ENCODE measurements around the gene MAD1L1.

The MAD1L1 gene

DNA sequence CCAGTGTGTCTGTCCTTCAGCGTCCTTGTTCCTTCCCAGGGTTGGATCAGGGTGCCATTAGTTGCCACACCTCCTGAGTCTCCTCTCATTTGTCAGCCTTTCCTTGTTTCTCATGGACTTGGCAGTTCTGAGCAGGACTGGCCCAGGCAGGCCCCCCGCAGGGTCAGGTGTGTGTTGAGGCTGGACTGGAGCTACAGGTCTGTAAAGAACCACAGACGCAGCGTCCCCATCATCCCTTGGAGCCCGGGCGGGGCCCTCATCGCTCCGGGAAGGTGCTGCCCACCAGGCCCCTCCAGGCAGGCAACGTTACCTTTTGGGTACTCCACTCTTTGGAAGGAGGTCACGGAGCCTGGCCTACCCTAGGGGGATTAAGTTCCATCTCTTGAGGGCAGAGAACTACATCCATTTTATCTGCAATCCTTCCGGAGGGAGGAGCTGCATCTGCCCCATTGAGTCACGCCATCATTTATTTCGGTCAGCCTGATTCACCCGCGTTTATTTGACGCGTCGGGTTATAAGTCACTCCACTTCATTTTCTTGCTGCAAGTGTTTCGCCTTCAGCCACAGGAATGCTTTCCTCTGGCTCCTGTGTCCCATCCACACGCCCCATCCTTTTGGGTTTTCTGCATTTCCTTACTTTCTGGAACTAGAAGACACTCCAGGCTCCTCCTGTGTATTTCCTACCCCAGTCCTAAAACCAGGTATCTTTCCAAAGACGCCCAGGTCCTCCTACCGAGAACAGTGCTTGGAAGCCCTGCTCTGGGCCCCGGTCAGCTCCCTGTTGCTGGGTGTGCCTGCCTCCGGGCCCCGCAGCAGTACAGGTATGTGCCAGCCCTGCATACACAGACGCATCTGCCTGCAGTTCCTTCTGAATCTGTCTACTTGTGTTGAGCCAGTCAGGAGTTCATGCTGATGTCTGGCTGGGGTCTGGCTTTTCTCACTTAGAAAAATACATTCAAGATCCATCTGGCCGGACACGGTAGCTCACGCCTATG, 141.9 kb downstream of the MAD1L1 start:
- no peak overlapping the region for H3K9ac ChIP-seq (ENCODE audit: low read depth in 1 of 2, low read length in 2 of 2)

DNA sequence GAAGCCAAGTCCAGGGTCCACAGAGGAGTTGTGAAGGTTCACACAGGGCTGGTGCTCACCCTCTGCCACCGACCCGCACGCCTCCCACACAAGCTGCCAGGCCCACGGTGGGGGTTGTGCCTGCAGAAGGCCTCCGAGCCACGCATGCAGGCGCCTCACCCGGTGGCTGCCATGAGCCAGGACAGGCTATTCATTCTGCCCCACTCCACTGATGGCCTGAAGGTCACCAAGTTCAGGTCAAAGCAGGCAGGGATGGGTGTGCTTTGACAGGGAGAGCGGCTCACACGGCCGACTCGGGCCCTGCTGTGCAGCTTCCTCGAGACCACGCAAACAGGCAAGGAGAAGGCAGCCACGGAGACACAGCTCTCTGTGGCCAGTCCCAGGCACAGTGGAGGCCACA, 143.9 kb downstream of the MAD1L1 start:
- H3K9me3 ChIP-seq (ENCODE audit: control insufficient read depth in 2 of 2, low read length in 2 of 2), result no peaks in the 10 kb centered on the region
- H3K4me1 ChIP-seq (ENCODE audit: control insufficient read depth in 2 of 2, insufficient read depth in 2 of 2, low read length in 2 of 2), result no peaks in the 10 kb centered on the region
- H3K36me3 ChIP-seq (ENCODE audit: control insufficient read depth in 2 of 2, insufficient read depth in 2 of 2, low read length in 2 of 2), result peaks cover 0 to 2% of the 10 kb centered on the region in 2 donors
- no peak overlapping the region for H3K4me3 ChIP-seq (ENCODE audit: low read length in 2 of 2)
- H3K9ac ChIP-seq (ENCODE audit: low read depth in 1 of 2, low read length in 2 of 2), result no peak overlapping the region
- H3K27me3 ChIP-seq (ENCODE audit: control insufficient read depth in 2 of 2, insufficient read depth in 2 of 2, low read length in 2 of 2), result no peaks in the 10 kb centered on the region
- no peak overlapping the region for H3K27ac ChIP-seq (ENCODE audit: low read depth in 2 of 2, low read length in 2 of 2)

More for the DNA sequence above, 141.9 kb downstream of the MAD1L1 start:
- Histone ChIP-seq H3K27ac (ENCODE audit: low read depth in 2 of 2, low read length in 2 of 2) (no peak overlapping the region), H3K36me3 (ENCODE audit: control insufficient read depth in 2 of 2, insufficient read depth in 2 of 2, low read length in 2 of 2) (no peaks in the 10 kb centered on the region), H3K9me3 (ENCODE audit: control insufficient read depth in 2 of 2, low read length in 2 of 2) (no peaks in the 10 kb centered on the region), H3K4me3 (ENCODE audit: low read length in 2 of 2) (no peak overlapping the region), H3K27me3 (ENCODE audit: control insufficient read depth in 2 of 2, insufficient read depth in 2 of 2, low read length in 2 of 2) (no peaks in the 10 kb centered on the region), H3K4me1 (ENCODE audit: control insufficient read depth in 2 of 2, insufficient read depth in 2 of 2, low read length in 2 of 2) (no peaks in the 10 kb centered on the region)

GRCh38 chr7:2087744-2088143, 145.0 kb downstream of the MAD1L1 start:
- Histone ChIP-seq H3K9ac (ENCODE audit: low read depth in 1 of 2, low read length in 2 of 2) (no peak overlapping the region), H3K4me1 (ENCODE audit: control insufficient read depth in 2 of 2, insufficient read depth in 2 of 2, low read length in 2 of 2) (no peaks in the 10 kb centered on the region), H3K27ac (ENCODE audit: low read depth in 2 of 2, low read length in 2 of 2) (no peak overlapping the region), H3K27me3 (ENCODE audit: control insufficient read depth in 2 of 2, insufficient read depth in 2 of 2, low read length in 2 of 2) (no peaks in the 10 kb centered on the region), H3K9me3 (ENCODE audit: control insufficient read depth in 2 of 2, low read length in 2 of 2) (no peaks in the 10 kb centered on the region), H3K4me3 (ENCODE audit: low read length in 2 of 2) (no peak overlapping the region), H3K36me3 (ENCODE audit: control insufficient read depth in 2 of 2, insufficient read depth in 2 of 2, low read length in 2 of 2) (peaks cover 0 to 2% of the 10 kb centered on the region in 2 donors)

GRCh38 chr7:2086229-2086628, 146.5 kb downstream of the MAD1L1 start:
- Histone ChIP-seq H3K4me1 (ENCODE audit: control insufficient read depth in 2 of 2, insufficient read depth in 2 of 2, low read length in 2 of 2) (no peaks in the 10 kb centered on the region), H3K27me3 (ENCODE audit: control insufficient read depth in 2 of 2, insufficient read depth in 2 of 2, low read length in 2 of 2) (no peaks in the 10 kb centered on the region), H3K9me3 (ENCODE audit: control insufficient read depth in 2 of 2, low read length in 2 of 2) (no peaks in the 10 kb centered on the region), H3K36me3 (ENCODE audit: control insufficient read depth in 2 of 2, insufficient read depth in 2 of 2, low read length in 2 of 2) (peaks cover 0 to 2% of the 10 kb centered on the region in 2 donors), H3K9ac (ENCODE audit: low read depth in 1 of 2, low read length in 2 of 2) (no peak overlapping the region), H3K27ac (ENCODE audit: low read depth in 2 of 2, low read length in 2 of 2) (no peak overlapping the region), H3K4me3 (ENCODE audit: low read length in 2 of 2) (no peak overlapping the region)

DNA sequence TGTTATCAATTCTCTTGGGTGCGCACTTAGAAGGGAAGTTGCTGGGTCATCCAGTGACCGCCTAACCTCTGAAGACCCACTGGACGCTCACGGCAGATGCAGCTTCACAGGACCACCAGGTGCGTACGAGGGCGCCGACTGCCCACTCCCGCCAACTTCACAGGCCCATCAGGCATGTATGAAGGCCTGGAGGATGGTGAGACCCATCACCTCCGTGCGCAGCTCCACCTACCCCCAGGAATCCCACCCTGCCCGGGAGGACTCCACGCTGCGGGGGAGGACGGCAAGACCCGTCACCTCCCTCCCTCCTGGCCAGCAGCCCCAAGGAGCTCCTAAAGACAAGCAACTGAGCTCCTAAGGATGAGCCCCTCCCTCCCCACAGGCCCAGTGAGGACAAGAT, 146.9 kb downstream of the MAD1L1 start:
- Histone ChIP-seq H3K36me3 (ENCODE audit: control insufficient read depth in 2 of 2, insufficient read depth in 2 of 2, low read length in 2 of 2) (peaks cover 0 to 2% of the 10 kb centered on the region in 2 donors), H3K27ac (ENCODE audit: low read depth in 2 of 2, low read length in 2 of 2) (no peak overlapping the region), H3K4me1 (ENCODE audit: control insufficient read depth in 2 of 2, insufficient read depth in 2 of 2, low read length in 2 of 2) (no peaks in the 10 kb centered on the region), H3K9ac (ENCODE audit: low read depth in 1 of 2, low read length in 2 of 2) (no peak overlapping the region), H3K4me3 (ENCODE audit: low read length in 2 of 2) (no peak overlapping the region), H3K9me3 (ENCODE audit: control insufficient read depth in 2 of 2, low read length in 2 of 2) (no peaks in the 10 kb centered on the region), H3K27me3 (ENCODE audit: control insufficient read depth in 2 of 2, insufficient read depth in 2 of 2, low read length in 2 of 2) (no peaks in the 10 kb centered on the region)

DNA sequence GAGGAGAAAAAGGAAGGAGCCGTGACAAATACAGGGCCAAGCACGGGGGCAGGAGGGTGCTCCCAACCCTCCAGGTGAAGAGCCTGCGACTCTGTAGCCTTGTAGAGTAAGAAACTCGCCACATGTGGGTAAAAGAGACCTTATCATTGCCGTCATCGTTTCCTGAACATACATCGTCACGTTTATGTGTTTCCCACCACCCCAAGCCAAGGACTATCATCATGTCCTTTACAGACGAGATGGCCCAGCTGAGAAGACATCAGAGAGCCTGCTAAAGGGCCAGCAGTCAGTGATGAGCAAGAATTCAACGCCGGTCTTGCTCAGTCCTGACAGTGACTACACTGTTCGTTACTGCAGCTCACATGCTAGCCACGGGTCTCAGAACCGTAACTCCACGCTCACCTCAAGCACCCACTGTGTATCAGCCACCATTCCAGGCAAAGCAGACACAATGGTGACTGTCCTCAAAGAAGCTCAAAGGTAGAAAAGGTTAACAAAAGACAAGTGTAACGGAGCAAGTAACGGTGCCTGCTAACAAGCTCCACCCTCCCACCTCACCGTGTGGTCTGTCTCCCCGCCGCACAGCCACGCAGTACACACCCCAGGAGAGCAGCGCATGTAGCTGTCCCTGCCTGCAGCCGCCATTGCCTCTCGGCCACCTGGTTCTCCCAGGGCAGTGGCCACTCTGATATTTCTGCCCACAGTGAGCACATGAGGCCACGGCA, 147.8 kb downstream of the MAD1L1 start:
- no peak overlapping the region for H3K4me3 ChIP-seq (ENCODE audit: low read length in 2 of 2)
- H3K27me3 ChIP-seq (ENCODE audit: control insufficient read depth in 2 of 2, insufficient read depth in 2 of 2, low read length in 2 of 2), result no peaks in the 10 kb centered on the region
- H3K9ac ChIP-seq (ENCODE audit: low read depth in 1 of 2, low read length in 2 of 2), result no peak overlapping the region
- no peaks in the 10 kb centered on the region for H3K4me1 ChIP-seq (ENCODE audit: control insufficient read depth in 2 of 2, insufficient read depth in 2 of 2, low read length in 2 of 2)
- no peaks in the 10 kb centered on the region for H3K9me3 ChIP-seq (ENCODE audit: control insufficient read depth in 2 of 2, low read length in 2 of 2)
- peaks cover 0 to 2% of the 10 kb centered on the region in 2 donors for H3K36me3 ChIP-seq (ENCODE audit: control insufficient read depth in 2 of 2, insufficient read depth in 2 of 2, low read length in 2 of 2)
- H3K27ac ChIP-seq (ENCODE audit: low read depth in 2 of 2, low read length in 2 of 2), result no peak overlapping the region

GRCh38 chr7:2084331-2084730, 148.4 kb downstream of the MAD1L1 start:
- Histone ChIP-seq H3K9me3 (ENCODE audit: control insufficient read depth in 2 of 2, low read length in 2 of 2) (no peaks in the 10 kb centered on the region), H3K27me3 (ENCODE audit: control insufficient read depth in 2 of 2, insufficient read depth in 2 of 2, low read length in 2 of 2) (no peaks in the 10 kb centered on the region), H3K36me3 (ENCODE audit: control insufficient read depth in 2 of 2, insufficient read depth in 2 of 2, low read length in 2 of 2) (peaks cover 0 to 2% of the 10 kb centered on the region in 2 donors), H3K27ac (ENCODE audit: low read depth in 2 of 2, low read length in 2 of 2) (no peak overlapping the region), H3K4me1 (ENCODE audit: control insufficient read depth in 2 of 2, insufficient read depth in 2 of 2, low read length in 2 of 2) (peaks cover 0 to 2% of the 10 kb centered on the region in 2 donors), H3K4me3 (ENCODE audit: low read length in 2 of 2) (no peak overlapping the region), H3K9ac (ENCODE audit: low read depth in 1 of 2, low read length in 2 of 2) (no peak overlapping the region)

GRCh38 chr7:2083362-2083761, 149.4 kb downstream of the MAD1L1 start:
- Histone ChIP-seq H3K4me1 (ENCODE audit: control insufficient read depth in 2 of 2, insufficient read depth in 2 of 2, low read length in 2 of 2) (peaks cover 3 to 6% of the 10 kb centered on the region in 2 donors), H3K27me3 (ENCODE audit: control insufficient read depth in 2 of 2, insufficient read depth in 2 of 2, low read length in 2 of 2) (no peaks in the 10 kb centered on the region), H3K36me3 (ENCODE audit: control insufficient read depth in 2 of 2, insufficient read depth in 2 of 2, low read length in 2 of 2) (peaks cover 0 to 2% of the 10 kb centered on the region in 2 donors), H3K9ac (ENCODE audit: low read depth in 1 of 2, low read length in 2 of 2) (no peak overlapping the region), H3K27ac (ENCODE audit: low read depth in 2 of 2, low read length in 2 of 2) (no peak overlapping the region), H3K9me3 (ENCODE audit: control insufficient read depth in 2 of 2, low read length in 2 of 2) (no peaks in the 10 kb centered on the region), H3K4me3 (ENCODE audit: low read length in 2 of 2) (no peak overlapping the region)

- no peak overlapping the region for H3K27ac ChIP-seq (ENCODE audit: low read depth in 2 of 2, low read length in 2 of 2)
- peaks cover 0 to 2% of the 10 kb centered on the region in 2 donors for H3K36me3 ChIP-seq (ENCODE audit: control insufficient read depth in 2 of 2, insufficient read depth in 2 of 2, low read length in 2 of 2)
Observed at GRCh38 chr7:2082139-2082998, 150.4 kb downstream of the MAD1L1 start.

More at GRCh38 chr7:2082139-2082998, 150.4 kb downstream of the MAD1L1 start:
- Histone ChIP-seq H3K4me3 (ENCODE audit: low read length in 2 of 2) (no peak overlapping the region), H3K4me1 (ENCODE audit: control insufficient read depth in 2 of 2, insufficient read depth in 2 of 2, low read length in 2 of 2) (peaks cover 3 to 6% of the 10 kb centered on the region in 2 donors), H3K27me3 (ENCODE audit: control insufficient read depth in 2 of 2, insufficient read depth in 2 of 2, low read length in 2 of 2) (no peaks in the 10 kb centered on the region), H3K9me3 (ENCODE audit: control insufficient read depth in 2 of 2, low read length in 2 of 2) (no peaks in the 10 kb centered on the region), H3K9ac (ENCODE audit: low read depth in 1 of 2, low read length in 2 of 2) (no peak overlapping the region)

Data from mucosa of rectum (tissue), 2 donors.